ENCODE measurements around the gene GRM4.
A peak's percentile ranks its signal among the peaks of the same experiment; 100 is the strongest.

GRM4 gene

DNA sequence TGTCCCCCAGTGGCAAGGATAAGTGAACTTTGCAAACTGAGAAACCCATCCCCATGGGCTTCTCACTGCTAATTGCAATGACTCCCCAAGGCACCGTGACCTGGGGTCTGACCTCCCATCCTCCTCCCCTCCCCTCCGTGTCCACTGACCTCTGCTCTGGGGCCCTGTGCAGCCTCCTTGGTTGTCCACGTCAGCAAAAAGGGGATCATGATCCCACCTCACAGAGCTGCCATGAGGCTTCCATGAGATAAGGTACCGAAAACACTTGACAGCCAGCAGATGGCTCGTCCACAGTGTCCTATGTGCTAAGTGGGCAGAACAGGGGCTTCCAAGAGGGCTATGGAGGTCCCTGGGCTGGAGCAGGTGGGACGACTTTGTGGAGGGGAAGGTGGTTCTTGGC is 104.5 kb downstream of the GRM4 start:
- no peak for DNase-seq

DNA sequence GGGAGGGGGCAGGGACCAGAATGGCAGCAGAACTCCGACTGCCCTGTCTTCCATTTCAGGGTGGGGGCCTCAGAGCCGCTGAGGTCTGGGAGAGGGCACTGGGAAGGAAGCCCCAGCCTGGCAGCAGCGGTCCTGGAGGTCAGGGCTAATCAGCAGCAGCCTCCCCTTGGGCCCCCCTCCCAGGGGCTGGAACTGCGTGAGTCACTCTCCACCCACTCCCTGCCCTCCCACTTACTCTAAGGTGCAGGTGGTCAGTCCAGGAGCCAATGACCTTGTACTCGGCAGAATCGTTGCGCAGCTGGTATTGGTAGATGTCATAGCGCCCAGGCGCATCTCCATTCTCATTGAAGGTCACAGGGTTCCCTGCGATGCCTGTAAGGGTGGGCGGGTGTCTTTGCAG is 105.9 kb downstream of the GRM4 start:
- no peak for DNase-seq

DNA sequence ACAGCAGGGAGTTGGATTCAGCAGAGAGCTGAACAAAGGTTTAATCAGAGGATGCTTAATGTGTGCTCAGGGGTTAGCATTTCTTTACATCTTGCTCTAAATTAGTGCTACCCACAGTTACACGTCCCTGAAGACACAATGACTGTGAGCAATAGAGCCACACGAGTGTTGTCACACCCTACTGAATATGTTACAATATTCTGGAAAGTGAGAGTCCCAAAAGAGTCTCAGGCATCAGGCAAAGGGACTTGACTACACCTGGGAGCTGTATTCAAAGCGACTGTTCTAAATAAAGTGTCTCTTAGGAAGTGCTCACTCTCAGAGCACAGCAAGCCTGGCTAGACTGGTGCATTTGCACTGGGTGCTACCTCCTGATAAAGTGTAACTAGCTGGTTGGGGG is 108.7 kb downstream of the GRM4 start:
- no peak for DNase-seq

DNA sequence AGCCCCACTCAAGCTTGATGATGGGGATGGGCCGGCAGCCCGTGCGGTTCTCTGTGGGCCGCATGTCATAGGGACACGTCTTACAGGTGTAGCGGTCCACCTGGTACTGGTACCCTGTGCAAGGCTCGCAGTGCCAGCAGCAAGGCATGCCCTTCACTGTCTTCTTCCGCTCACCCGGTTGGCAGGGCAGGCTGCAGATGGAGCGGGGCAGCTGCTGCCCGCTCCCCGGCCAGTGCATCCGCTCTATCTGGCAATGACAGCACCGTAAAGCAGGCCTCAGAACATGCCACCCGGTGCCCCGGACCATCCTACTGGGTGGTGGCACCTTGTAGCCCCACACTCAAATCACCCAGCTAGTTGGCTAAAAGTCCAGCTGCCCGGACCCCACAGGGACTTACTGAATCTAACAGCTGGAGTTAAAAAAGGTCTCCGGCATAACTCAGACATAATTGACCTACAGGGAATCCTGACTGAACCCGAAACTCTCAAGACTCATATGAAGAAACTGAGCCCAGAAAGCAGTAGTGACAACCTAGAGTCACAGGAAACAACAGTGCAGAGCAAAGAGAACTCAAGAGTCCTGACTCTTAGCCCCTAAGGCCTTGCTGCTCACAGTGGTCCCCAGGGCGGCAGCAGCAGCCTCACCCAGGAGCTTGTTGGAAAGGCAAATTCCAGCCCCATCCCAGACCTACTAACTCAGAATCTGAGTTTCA is 109.4 kb downstream of the GRM4 start:
- no peak for DNase-seq

DNA sequence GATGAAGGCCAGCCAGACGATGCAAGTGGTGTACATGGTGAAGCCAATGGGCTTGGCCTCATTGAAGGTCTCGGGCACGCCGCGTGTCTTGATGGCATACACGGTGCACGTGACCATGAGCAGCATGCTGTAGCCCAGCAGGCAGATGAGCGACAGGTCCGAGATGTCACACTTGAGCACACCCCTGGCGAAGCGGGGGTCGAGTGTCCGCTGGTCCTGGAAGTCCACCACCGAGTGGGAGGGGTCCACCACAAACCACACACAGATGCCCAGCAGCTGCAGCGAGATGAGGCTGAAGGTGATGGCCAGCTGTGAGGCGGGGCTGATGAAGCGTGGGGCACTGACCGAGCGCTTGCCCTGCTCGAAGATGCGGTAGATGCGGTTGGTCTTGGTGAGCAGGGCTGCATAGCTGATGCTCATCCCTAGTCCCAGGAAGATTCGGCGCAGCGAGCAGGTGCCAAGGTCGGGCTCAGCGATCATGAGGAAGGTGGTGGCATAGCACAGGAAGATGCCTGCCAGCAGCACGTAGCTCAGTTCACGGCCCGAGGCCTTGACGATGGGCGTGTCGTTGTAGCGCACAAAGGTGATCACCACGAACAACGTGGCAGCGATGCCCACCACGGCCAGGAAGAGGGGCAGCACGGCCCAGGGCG is 110.1 kb downstream of the GRM4 start:
- DNase-seq = no peak

DNA sequence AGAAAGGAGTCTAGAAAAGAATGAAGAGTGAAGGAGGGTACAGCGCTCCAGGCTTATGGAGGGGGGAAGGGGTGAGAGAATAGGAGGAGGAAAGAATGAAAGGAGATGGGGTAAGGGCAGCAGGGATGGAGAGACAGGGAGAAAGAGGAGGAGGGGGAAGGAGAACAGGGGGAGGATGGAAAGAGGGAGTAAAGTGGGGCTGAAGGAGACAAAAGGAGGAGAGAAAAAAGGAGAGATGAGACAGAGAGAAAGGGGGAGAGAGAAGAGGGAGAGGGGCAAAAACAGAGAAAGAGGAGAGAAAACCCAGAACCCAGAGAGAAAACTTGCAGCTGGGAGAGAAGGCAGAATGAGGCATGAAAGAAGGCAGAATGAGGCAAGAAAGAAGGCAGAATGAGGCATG is 110.7 kb downstream of the GRM4 start:
- no peak for DNase-seq

DNA sequence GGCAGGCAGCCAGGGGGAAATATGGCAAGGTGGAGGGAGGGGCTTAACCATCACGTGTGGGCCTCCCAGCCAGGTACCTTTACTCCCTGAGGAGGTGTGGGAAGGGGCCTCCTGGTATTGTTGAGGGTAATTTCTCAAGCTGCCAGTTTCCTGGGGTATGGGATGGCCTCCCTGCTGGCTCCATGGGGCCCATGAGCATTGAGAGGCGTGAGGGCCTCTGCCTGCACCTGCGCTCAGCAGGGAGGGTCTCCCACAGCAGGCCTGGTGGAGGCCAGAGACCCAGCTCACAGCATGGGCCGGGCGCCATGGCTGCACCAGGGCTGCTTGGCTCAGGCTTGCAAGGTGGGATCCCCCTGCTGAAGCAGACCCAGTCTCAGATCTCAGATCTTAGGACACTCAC is 113.0 kb downstream of the GRM4 start:
- peak in 2 of 3 experiments; percentile 47 to 79 for DNase-seq

DNA sequence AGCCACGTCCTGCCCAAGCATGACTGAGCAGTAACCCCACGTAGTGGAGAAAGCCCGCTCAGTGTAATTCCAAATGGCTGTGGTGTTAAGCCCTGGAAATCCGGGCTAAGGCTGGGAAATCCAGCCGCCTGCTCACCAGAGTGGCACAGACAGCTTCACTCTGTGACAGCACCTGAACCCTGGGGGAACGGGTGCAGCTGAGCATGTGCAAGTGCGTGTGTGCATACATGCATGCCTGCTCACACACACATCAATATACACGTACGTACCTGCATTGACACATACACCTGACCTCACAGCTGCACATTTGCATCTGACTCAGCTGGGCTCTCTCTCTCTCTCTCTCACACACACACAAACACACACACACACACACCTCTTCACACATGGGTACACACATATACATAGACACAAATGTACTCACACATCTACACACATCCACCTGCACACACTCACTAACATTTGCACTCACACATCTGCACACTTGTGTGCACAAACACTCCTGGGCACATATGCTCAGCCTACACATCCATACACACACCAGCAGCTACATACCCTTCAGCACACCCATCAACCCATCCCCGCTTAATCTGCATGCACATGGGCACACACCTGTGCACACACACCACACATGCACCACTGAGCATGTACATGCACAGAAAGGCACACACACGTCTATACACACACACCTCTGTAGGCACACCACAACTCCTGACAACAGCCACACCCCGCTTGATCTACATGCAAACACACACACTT is 114.1 kb downstream of the GRM4 start:
- peak in 1 of 3 experiments; percentile 18 for DNase-seq

DNA sequence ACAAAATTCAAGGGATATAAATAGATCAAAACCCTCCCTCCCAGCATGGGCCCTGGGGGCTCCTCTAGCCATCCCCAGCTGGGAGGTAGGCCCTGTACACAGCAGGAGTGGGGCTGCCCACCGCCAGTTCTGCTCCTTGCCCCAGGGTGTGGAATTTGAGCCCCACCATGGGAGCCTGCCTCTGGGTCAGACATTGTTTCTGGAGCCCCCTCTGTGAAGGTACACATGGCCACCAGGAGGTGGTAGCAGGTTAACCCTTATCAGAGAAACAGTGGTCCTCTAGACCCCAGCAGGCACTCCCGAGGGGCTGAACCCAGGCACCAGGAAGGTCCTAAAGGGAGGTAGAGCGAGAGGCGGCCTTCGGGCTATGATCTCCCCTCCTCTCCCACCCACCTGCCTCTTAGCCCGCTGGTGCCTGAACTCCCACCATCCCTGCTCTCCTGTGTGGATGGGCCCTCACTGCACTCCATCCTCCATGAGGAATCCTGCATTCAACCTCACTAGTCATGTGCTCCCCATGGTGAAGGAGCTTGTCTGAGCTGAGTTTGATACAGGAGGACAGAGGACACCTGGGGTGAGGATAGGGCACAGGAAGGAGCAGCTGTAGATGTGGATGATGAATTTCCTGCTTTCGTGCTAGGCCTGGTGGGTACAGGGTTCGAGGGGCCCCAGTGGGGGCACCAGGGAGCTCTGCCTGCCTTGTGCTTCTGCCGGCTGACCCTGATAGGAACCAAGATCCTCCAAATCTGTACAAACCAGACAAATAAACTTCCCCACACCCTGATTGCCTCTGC is 114.9 kb downstream of the GRM4 start:
- DNase-seq = peak in 2 of 3 experiments; percentile 8 to 28

DNA sequence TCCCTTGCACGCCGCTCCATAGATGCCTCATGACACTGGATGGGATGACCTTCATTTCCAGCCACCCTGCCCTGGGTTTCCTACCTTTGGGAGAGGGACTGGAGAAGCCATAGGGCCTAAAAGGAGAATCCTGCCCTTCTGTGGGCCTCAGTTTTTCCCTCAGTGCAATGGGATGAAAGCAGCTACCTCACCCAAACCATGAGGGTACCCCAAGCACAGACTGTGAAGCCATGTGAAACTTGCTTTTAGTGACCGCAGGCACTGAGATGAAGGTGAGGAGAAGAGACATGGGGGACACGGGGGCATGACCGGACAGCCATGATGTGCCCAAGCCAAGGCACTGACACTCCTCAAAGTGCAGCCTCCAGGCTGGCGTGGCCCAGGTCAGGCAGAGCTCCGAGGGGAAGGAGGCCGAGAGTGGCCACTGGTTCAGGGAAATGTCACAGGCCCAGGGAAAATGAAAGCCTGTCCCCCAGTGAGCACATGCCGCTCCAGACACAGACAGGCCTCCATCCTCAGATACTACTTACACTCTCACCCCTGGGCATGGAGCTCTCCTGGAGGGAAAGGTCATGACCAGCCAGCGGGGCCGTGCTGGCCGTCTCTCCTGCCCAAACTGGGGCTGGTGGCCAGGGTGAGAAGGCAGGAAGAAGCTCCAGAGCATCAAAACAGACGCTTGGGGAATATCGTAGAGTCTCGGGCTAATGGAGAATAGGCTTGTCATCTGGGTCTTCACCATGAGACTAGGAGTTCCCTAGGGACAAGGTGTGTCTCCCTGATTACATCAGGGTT is 116.2 kb downstream of the GRM4 start:
- DNase-seq = no peak

DNA sequence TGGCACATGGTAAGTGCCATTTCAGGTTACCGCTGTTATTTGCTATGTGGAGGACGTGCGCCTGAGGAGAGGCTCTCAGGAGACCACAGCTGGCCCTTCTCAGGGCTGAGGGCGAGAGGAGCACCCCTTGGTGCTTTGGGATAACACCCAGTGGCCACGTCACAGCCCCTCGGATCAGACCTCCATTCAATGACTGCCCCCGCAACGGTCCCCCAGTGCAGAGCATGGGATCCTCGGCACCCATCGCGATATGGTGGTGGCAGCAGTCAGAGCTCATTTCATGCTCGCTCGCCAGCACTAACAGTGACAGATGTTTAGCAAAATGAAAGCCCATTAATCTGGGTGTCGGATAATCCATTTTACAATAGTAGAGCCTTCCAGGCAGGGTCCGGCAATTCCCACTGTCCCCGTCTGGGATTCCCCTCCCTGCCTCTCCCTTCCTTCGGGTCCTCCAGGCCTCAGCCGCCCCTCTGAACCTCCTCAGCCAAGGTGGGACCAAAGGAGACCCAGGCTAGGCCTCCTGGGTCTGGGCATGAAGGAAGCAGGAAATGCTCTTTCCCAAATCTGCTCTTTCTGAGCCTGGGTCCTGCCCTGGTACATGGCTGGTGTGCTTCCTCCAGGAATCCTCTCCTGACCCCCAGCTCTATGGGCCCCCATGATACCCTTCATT is 117.1 kb downstream of the GRM4 start:
- DNase-seq = no peak

DNA sequence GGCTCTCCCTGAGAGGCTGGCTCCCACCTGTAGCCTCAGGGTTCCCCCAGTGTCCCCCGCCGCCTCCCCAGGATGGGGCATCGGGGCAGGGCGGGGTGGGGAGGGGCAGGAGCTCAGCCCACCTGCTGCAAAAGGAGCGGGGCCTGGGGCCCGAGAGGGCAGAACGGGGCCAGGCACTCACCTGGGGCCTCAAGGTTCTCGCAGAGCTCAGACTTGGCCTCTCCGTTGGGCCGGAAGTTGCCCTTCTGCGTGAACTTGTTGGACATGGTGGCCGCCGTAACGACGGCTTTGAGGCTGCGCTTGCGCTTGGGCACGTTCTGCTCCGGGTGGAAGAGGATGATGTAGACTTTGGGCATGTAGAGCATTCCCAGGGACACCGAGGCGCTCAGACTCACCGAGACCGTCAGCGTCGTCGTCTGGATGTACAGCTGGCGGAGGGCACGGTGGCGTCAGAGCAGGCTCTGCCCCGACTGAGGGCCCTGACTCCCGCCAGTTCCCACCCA is 117.9 kb downstream of the GRM4 start:
- DNase-seq = no peak

DNA sequence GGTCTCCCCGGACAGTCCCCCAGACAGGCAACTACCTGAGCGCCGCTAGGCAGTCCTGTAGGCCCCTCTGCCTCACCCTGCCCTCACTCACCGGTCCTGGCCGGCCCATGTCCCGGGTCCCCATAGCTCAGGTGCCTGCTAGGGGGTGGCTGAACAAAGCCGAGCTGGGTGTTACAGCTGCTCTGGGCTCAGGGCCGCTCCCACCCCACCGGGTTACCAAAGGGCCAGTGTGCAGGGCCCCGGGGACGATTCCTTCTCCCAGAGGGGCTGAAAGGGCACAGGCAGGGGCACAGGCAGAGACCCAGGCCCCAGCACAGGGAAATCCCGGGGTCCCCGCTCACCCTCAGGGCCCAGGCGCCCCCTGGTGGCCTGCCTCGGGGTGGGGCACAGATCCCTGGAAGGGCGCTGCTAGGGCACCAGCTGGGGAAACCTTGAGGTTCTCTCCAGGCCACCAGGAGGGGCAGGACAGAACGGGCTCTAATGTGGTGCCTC is 118.4 kb downstream of the GRM4 start:
- DNase-seq = peak; percentile 7 to 35 (median 27)

DNA sequence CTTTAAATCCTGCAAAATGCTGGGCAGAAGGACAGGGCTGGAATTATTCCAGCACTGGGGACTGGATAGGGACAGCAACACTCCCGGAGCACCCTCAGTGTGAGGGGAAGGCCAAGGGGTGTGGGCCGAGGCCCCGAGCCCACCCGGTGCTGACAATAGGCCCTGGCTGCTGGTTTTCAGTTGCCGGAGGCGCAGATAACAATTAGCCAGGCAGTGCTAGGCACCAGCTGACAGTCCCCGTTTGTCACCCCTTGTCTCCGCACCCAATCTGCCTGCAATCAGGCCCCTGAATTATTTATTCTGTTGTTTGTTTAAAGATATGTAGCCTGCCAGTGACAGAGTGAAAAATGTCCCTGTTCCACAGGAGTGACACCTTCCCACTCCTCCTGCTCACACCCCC is 120.0 kb downstream of the GRM4 start:
- DNase-seq = peak in 2 of 3 experiments; percentile 68 to 90

DNA sequence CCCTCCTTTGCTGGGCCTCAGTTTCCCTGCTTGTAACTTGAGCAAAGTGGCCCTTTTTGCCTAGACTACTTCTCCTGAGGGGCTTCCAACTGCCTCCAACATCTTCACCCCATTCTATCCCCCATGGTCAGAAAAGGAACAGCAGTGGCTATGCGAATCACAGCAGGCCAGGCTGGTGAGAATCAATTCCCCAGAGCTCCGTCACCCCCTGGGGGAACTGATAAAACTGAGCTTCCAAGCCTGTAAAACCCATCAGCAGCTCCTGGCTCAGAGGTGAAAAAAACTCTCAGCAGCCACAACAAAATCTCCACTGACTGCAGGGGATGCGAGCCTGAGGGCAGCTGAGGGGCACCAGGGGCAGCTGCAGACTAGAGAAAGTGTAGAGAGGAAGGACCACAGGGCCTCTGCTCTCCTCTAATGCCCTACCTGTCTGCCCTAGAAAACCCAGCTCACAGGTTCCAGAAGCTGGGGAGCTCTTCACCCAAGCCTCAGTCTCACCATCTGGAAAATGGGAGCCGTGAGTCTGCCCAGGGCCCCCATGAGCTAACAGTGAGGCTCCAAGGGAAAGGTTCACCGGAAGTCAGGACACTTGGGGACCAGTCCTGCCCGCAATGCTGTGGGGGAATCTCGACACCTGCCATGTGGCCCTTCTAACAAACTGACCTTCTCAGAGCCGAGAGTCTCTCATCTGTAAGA is 120.6 kb downstream of the GRM4 start:
- peak in 2 of 3 experiments; percentile 42 to 58 for DNase-seq

DNA sequence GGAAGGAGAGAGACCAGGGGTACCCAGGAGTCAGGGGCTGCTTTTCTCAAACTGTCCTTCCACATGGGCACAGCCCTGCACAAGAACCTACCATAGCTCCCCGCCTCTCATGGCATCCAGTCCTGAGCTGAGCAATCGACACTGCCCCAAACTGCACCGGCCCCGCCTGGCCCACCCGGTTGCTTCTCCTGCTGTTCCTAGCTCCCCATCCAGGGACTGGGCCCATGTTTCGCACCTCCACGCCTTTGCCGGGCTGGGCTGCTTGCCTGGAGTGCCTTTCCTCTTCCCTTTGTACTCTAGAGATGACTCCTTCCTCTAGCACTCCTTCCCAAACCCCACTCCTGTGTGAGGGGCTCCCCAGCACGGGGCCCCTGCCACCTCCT is 123.0 kb downstream of the GRM4 start:
- no peak for DNase-seq

DNA sequence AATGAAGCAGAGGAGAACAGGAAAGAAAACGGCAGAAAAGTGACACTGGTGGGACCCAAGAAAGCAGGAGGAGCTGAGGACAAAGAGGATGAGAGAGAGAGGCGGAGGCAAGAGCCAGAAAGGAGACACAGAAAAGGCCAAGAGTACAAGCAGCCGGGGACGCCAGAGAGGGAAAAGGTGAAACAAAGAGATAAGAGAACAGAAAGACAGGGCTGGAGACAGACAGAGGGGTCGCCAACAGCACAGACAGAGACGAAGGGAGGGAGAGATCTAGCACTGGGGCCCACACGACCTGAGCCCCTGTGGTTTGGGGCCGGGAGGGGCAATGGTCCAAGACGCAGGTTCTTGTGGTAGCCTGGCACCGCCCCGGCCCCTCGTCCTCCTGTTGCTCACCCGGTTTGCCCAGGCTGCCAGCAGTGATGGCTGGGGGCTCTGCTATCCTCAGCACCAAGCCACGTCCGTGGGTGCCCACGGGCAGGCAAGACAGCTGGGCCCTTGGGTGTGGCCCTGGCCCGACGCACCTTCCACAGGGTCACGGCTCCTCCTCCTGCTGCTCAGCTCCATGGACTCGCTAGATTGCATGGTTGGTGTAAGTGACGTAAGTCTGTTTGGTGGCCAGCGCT is 123.5 kb downstream of the GRM4 start:
- DNase-seq = no peak

DNA sequence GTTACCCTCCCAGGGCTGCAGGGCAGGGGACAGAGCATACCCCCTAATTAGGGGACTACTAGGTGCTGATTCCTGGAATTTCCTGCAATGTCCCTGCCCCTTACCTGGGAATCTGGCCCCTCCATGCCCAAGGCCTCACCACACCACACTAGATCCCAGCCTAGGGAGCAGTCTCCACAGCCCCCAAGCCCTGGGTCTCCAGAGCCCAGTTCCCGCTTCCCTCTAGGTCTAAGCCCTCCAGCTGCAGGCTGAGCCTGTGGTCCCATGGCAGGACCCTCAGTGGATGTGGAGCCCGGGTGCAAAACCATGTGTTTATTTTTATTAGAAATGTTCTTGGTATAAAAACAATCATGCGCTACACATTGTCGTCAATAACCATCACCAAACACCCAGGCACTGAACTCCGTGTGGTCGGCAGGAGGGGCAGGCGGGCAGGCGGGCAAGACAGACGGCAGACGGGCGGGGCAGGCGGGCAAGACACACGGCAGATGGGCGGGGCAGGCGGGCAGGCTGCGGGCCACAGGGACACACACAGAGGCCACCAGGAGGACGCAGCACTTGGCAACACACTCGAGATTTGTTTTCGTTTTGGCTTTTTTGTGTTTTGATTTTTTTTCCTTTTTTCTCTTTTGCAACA is 124.2 kb downstream of the GRM4 start:
- DNase-seq = peak in 2 of 3 experiments; percentile 4 to 16

DNA sequence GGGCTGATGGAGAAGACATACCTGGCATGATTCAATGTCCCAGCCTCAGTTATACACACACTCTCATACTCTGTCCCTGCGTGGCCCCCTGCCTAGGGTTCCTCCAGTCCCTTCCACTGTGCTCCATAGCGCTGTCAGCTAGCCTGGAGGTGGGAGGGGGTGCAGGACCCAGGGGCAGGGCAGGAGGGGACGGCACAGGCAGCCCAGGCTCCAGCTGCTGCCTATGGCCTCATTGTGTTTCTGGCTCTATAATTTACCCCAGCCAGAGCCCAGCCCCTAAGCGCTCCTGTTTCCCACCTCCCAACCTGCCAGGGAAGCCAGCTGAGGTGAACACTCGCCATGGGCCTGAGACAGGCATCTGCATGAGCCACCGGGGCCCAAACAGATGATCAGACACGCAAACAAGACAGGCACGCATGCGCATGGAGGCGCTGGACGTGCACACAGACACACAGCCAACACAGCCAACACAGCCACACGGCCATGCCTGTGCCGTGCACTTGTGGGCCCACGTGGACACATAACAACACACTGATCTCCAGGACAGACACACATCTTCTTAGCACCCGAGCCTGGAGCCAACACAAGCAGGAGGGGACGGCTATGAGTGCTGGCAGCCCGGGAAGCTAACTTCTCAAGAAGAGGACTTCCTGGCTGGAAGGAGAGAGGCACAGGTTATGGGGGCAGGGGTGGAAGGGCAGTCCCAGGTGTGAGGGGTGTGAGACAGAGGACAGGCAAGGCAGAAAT is 124.9 kb downstream of the GRM4 start:
- DNase-seq = peak in 2 of 3 experiments; percentile 33 to 77
